Posterior vena cava (tissue), 2 donors: ENCODE results near the gene OBSCN. TPM values are rescaled to one million over a fixed set of nuclear protein-coding genes. Genes with fewer than 3 reads are reported as not detected.

ENCODE experiments used
- DNase-seq: peaks from one replicate; pipeline ENCODE4 v3.0.0-alpha.2; 2020; ENCODE audit warnings: low spot score
- intact Hi-C, 2 donors: fragments of 100-400 bp; cut with DNase I; formaldehyde crosslinking; loops; one replicate each; pipeline versions ENCODE4 v1.14.1 to v1.14.2; 2022 to 2023
- total RNA-seq, 2 donors: library from RNA; stranded (reverse); fragmentation: NEBNext Ultra II Directional; extraction: Animal tissue kit (Norgen Biotek cat#: 25700); gene quantifications; one replicate each; pipeline ENCODE4 v1.2.1, GENCODE V29; 2021
- donor health status: DM: yes; HTN: yes; CAD: no.
- donor health status: DM: yes; HTN: yes; CAD: no.

OBSCN gene
- total RNA-seq, 2 donors from 2014 or later, result 3.5 to 6.3 TPM

DNA sequence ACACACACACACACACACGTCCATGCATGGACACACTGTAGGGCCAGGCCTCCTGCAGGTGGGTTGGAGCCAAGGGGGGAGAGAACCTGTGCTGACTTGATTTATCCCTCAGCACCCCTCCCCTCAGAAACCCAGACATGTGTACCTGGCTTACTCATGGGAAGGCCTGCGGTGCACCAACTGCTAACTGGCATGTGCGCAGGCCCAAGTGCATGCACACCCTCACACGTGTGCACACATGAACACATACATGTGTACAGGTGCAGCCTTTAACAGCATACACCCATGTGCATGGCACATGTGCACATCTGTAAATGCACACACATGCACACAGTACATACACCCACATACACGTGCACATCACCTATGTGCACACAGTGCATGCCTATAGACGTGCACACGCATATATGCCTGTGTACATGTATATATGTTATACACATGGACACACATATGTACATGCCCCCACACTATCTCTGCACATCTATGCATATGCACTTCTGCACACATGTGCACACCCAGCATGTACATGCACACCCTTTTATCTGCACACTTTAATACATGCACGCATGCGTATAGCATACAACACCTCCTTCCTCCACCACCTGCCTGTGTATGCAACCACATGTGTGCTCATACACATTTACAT lies 131.3 kb downstream of the OBSCN start:
- intact Hi-C loops, result no loop called here
- DNase-seq, result peak; percentile 29

GRCh38 chr1:228339766-228340685 lies 132.2 kb downstream of the OBSCN start:
- intact Hi-C loops, result loop anchor here in 1 of 2 donors (5.0 kb wide), 1 partner anchor 1618 kb away; no protein-coding TSS in a partner anchor
- peak; percentile 74 for DNase-seq

GRCh38 chr1:228340686-228341449 lies 133.0 kb downstream of the OBSCN start:
- intact Hi-C loops, result loop anchor here in 1 of 2 donors (5.0 kb wide), 1 partner anchor 1619 kb away; no protein-coding TSS in a partner anchor
- peak; percentile 79 for DNase-seq

DNA sequence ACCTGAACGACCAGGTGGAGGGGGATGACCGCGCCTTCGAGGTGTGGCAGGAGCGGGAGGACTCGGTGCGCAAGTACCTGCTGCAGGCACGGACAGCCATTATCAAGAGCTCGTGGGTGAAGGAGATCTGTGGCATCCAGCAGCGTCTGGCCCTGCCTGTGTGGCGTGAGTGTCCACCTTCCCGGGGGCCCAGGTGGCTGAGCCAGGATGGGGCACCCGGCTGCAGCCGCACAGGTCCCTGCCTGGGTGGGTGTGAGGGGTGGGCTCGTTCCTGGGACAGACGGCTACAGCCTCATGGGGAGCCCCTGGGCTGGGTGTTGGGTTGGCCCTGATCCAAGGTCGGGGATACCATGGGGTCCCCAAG lies 133.6 kb downstream of the OBSCN start:
- peak; percentile 44 for DNase-seq
- intact Hi-C loops, result loop anchor here in 1 of 2 donors (5.0 kb wide), 1 partner anchor 1619 kb away; no protein-coding TSS in a partner anchor

DNA sequence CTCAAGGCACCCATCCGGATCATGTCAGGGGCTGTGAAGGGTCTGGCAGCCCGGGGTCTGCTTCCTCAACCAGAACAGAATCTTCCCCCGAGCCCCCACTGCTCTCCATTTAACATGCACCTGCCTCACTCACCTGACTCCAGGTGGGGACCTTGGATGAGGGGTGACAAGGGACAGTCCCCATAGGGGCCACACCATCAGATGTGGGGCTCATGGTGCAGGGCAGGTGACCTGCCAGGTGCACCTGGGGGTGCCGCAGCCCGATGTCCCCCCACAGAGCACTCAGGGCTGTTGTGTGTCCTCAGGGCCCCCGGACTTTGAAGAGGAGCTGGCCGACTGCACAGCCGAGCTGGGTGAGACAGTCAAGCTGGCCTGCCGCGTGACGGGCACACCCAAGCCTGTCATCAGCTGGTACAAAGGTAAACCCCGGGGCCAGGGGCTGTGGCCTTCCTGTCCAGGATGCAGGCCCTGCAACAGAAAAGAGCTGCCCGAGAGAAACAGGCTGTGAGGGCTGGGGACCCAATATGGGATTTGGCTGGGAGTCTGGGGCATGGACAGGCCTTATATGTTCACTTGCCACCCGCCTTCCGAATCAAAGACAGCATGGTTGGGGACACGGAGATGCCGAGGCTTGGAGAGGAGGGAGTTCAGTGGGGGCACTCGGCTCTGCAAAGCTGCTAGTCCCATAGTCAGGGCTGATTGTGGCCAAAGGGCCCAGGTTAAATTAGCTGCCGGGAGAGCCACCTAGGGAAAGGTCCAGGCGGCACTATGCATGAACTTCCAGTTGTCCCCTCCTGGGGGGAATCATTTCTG lies 134.2 kb downstream of the OBSCN start:
- DNase-seq, result peak; percentile 68
- intact Hi-C loops, result loop anchor here in 1 of 2 donors (5.0 kb wide), 1 partner anchor 1620 kb away; no protein-coding TSS in a partner anchor

- DNase-seq, result peak; percentile 31
Measured at GRCh38 chr1:228342627-228343190, 134.9 kb downstream of the OBSCN start.

DNA sequence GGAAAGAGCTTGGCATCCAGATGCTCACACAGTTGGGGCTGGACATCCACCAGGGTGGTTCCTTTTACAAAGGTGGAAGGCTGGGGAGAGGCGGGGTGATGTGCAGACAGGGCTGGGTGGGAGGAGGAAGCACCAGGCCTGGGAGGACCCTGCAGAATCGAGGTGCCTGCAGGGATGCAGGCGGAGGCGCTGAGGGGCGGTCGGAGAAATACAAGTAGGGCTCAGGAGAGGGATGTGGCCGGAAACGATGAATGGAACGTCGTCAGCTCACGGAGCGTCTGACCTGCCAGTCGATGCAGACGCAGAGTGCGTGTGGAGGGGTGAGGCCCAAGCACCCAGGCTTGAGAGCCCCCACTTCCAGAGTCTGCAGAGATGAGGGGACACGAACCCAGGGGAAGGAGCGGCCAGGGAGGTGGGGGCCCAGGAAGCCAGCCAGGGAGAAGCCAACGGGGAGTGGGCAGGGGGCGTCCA lies 135.4 kb downstream of the OBSCN start:
- intact Hi-C loops, result loop anchor here in 1 of 2 donors (5.0 kb wide), 1 partner anchor 1621 kb away; no protein-coding TSS in a partner anchor
- peak; percentile 60 for DNase-seq

More at GRCh38 chr1:228342627-228343190, 134.9 kb downstream of the OBSCN start:
- intact Hi-C loops, result loop anchor here in 1 of 2 donors (5.0 kb wide), 1 partner anchor 1620 kb away; no protein-coding TSS in a partner anchor

DNA sequence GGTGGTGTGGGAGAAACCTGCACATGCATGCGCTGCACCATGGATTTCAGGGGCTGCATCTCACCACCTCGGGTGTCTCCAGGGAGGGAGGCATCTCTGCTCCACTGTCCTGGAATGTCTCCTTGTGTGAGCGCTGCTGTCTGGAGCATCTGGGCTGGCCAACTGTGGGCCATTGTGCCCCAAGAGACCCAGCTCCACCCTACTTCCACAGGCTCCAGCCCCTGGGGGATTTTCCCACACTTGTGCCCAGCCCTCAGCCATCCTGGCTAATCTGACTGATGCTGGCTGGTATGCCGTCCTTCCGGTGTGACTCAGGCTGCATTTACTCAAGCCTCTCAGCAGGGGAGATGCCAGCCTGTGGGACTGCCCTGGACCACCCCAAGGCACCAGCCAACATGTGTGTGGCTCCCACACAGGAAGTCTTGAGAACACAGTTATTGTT lies 136.8 kb downstream of the OBSCN start:
- peak; percentile 55 for DNase-seq
- intact Hi-C loops, result loop anchor here in 1 of 2 donors (5.0 kb wide), 1 partner anchor 1622 kb away; no protein-coding TSS in a partner anchor

- DNase-seq, result peak; percentile 68
Measured at GRCh38 chr1:228345201-228345930, 137.5 kb downstream of the OBSCN start.

GRCh38 chr1:228346731-228347130 lies 138.9 kb downstream of the OBSCN start:
- DNase-seq, result peak; percentile 48

More at GRCh38 chr1:228345201-228345930, 137.5 kb downstream of the OBSCN start:
- intact Hi-C loops, result no loop called here

GRCh38 chr1:228347181-228347580 lies 139.3 kb downstream of the OBSCN start:
- peak; percentile 58 for DNase-seq

More at GRCh38 chr1:228346731-228347130, 138.9 kb downstream of the OBSCN start:
- intact Hi-C loops, result no loop called here

DNA sequence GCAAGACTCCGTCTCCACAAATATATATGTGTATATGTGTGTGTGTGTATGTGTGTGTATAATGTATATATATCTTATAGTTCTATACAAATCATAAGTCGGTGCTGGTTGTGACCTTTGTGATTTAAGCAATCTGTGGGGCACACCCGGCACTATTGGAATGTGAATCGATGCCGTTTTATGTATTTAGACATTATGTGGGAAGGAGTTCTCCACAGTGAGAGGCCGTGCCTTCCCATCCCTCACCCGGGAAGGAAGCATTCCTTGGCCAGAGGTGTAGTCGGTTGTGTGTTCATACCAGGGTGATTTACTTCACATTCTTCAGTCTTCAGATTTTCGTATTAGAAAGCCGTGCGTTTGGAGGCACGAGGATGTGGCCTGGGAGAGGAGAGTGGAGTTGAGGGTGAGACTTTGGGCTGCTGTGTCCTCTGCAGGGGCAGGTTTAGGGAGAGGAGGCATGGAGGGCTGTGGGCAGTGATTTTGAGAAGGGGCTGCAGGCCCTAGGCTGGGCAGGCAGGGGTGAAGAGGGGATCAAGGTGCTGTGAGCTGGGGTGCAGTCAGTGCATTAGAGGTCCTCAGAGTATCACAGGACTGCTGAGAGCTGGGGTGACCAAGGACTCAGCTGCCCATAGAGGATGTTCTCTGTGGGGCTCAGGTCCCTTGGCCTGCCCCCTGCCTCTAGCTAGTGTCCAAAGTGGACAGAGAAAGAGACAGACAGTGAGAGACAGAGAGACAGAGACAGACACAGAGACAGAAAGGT lies 141.0 kb downstream of the OBSCN start:
- intact Hi-C loops, result no loop called here
- DNase-seq, result peak; percentile 43

More at GRCh38 chr1:228347181-228347580, 139.3 kb downstream of the OBSCN start:
- intact Hi-C loops, result no loop called here

DNA sequence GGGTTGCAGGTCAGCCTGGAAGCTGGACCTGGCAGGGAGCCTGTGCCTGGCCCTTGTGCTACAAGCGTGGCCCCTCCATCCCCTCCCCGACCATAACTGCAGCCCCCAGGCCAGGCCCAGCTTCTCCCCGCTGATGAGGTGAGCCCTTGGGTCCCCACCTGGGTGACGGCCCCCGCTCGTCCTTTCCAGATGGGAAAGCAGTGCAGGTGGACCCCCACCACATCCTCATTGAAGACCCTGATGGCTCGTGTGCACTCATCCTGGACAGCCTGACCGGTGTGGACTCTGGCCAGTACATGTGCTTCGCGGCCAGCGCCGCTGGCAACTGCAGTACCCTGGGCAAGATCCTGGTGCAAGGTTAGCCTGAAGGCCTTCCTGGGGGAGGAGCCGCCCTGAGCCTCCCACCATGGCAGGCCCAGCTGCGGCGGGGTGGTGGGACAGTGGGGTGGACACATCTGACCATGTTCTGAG lies 141.9 kb downstream of the OBSCN start:
- peak; percentile 77 for DNase-seq
- intact Hi-C loops, result no loop called here

GRCh38 chr1:228350179-228350742 lies 142.4 kb downstream of the OBSCN start:
- intact Hi-C loops, result no loop called here

DNA sequence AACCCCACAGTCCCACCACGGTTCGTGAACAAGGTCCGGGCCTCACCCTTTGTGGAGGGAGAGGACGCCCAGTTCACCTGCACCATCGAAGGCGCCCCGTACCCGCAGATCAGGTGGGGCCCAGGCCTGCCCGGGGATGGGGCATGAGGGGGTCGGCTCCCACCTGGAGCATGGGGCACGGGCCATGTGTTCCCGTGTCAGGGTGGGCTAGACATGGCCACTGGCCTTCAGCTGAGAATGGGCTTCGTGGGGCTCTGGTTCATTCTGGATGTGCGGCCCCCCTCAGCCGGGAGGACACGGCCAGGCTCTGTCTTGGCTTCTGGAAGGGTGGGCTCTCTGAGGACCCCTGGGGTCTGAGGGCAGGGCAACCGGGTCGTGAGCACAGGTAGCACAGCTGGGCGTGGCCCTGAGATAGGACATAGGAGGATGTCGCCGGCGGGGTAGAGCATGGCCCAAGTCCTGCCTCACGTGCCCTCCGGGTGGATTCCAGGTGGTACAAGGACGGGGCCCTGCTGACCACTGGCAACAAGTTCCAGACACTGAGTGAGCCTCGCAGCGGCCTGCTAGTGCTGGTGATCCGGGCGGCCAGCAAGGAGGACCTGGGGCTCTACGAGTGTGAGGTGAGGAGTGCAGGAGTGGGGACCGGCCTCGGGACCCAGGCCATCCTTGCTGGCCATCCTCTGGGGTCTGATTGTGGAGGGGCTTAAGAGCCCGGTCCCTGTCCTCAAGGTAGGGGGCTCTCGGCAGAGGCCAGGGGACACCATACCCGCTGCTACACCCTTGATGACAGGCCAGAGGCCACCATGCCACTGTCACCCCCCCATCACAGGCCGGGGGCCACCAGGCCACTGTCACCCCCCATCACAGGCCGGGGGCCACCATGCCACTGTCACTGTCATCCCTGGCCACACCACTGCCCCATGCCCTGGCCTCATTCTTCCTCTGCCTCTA lies 143.3 kb downstream of the OBSCN start:
- intact Hi-C loops, result no loop called here
- DNase-seq, result peak; percentile 76

More at GRCh38 chr1:228350179-228350742, 142.4 kb downstream of the OBSCN start:
- DNase-seq, result no peak
